ENCODE measurements around the gene SLC25A46. TPM values are rescaled to one million over a fixed set of nuclear protein-coding genes. Genes with fewer than 3 reads are reported as not detected.

Gene SLC25A46
- total RNA-seq, 1 experiment from 2014 or later, result 42.1 TPM

DNA sequence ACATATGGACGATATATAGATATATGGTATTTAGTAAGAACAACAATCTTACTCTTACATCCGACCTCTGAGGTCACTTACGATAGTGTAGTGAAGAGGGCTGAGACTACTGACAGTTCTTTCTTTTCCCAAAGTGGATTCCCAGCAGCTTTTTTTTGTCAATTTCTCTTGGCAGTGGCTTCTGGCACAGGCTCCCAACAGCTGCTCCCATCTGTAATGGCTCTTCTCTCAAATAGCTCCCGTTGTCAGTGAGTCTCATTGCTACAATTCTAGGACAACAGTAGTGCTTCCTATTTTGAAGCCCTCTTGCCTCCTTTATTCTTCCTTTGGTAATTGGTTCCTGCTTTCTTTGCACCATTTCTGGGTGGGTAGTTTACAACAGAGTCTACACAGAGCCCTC, 68.4 kb downstream of the SLC25A46 start:
- Histone ChIP-seq H3K79me2 (ENCODE audit: low read length) (no peaks in the 10 kb centered on the region), H3K4me2 (ENCODE audit: low read length) (no peak overlapping the region), H3K9me2 (replicated peaks; ENCODE audit: low read length) (no peaks in the 10 kb centered on the region), H3K4me3 (ENCODE audit: low read length) (no peak overlapping the region), H4K20me1 (ENCODE audit: low read length) (no peaks in the 10 kb centered on the region), H3K36me3 (ENCODE audit: low read depth, low read length) (no peaks in the 10 kb centered on the region), H3F3A (ENCODE audit: low read length, unreplicated experiment) (no peaks in the 10 kb centered on the region), H3K4me1 (ENCODE audit: insufficient read depth, low read length) (no peaks in the 10 kb centered on the region), H3K9ac (ENCODE audit: low read length) (no peak overlapping the region), H3K27me3 (ENCODE audit: low read length) (no peaks in the 10 kb centered on the region), H3K27ac (ENCODE audit: low read length) (no peak overlapping the region), H2AFZ (ENCODE audit: low read length) (0 out of 2 replicates have a peak overlapping the region, but pooled peaks have one; percentile 14), H3K9me3 (ENCODE audit: low read length) (peaks cover 16% of the 10 kb centered on the region)
- TF ChIP-seq EZH2phosphoT487 (IDR thresholded peaks at IDR 0.05; ENCODE audit: borderline replicate concordance, low read length) (no peak), EZH2 (IDR thresholded peaks at IDR 0.05; ENCODE audit: low read length, unreplicated experiment) (no peak)
- TF ChIP-seq, protein P1, sequence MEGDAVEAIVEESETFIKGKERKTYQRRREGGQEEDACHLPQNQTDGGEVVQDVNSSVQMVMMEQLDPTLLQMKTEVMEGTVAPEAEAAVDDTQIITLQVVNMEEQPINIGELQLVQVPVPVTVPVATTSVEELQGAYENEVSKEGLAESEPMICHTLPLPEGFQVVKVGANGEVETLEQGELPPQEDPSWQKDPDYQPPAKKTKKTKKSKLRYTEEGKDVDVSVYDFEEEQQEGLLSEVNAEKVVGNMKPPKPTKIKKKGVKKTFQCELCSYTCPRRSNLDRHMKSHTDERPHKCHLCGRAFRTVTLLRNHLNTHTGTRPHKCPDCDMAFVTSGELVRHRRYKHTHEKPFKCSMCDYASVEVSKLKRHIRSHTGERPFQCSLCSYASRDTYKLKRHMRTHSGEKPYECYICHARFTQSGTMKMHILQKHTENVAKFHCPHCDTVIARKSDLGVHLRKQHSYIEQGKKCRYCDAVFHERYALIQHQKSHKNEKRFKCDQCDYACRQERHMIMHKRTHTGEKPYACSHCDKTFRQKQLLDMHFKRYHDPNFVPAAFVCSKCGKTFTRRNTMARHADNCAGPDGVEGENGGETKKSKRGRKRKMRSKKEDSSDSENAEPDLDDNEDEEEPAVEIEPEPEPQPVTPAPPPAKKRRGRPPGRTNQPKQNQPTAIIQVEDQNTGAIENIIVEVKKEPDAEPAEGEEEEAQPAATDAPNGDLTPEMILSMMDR (conservative IDR thresholded peaks at IDR 0.05; ENCODE audit: low read depth, low read length), result no peak
- intact Hi-C loops (cut with micrococcal nuclease), result no loop called here
- DNase-seq, result no peak
- ATAC-seq, result no peak
- ChIA-PET CTCF (no interaction called here), POLR2A (ENCODE audit: unreplicated experiment) (no interaction called here)
- no TSS peak for BruUV-seq (replicated peaks)

DNA sequence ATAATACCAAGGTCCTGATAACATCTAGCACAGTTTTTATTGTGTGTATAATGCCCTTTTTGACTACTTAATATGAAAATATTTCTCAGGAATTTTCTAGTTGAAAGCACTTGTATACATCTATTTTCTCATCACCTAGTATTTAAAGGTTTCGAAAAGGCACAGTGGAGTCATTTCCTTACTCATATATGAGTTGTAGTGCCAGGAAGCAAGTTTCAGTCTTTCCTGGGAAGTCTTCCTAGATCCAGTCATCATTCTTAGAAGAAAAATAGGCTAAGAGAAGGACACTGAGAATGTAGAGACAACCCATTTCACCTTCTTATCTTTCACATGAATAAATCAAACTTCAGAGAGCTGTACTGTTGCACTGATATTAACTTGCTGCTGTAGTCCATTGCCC, 70.2 kb downstream of the SLC25A46 start:
- Histone ChIP-seq H3K36me3 (ENCODE audit: low read depth, low read length) (no peaks in the 10 kb centered on the region), H4K20me1 (ENCODE audit: low read length) (no peaks in the 10 kb centered on the region), H3K4me2 (ENCODE audit: low read length) (no peak overlapping the region), H2AFZ (ENCODE audit: low read length) (no peak overlapping the region), H3K4me1 (ENCODE audit: insufficient read depth, low read length) (no peaks in the 10 kb centered on the region), H3K4me3 (ENCODE audit: low read length) (no peak overlapping the region), H3K9me2 (replicated peaks; ENCODE audit: low read length) (no peaks in the 10 kb centered on the region), H3F3A (ENCODE audit: low read length, unreplicated experiment) (no peaks in the 10 kb centered on the region), H3K27me3 (ENCODE audit: low read length) (no peaks in the 10 kb centered on the region), H3K9ac (ENCODE audit: low read length) (no peak overlapping the region), H3K27ac (ENCODE audit: low read length) (no peak overlapping the region), H3K9me3 (ENCODE audit: low read length) (no peaks in the 10 kb centered on the region), H3K79me2 (ENCODE audit: low read length) (no peaks in the 10 kb centered on the region)
- peak; percentile 7 for DNase-seq
- CTCF ChIA-PET, result no interaction called here
- TF ChIP-seq EZH2 (IDR thresholded peaks at IDR 0.05; ENCODE audit: low read length, unreplicated experiment) (no peak), EZH2phosphoT487 (IDR thresholded peaks at IDR 0.05; ENCODE audit: borderline replicate concordance, low read length) (no peak)
- TF ChIP-seq, protein P1 (conservative IDR thresholded peaks at IDR 0.05; ENCODE audit: low read depth, low read length), result no peak
- POLR2A ChIA-PET (ENCODE audit: unreplicated experiment), result no interaction called here
- no TSS peak for BruUV-seq (replicated peaks)
- ATAC-seq, result no peak
- intact Hi-C loops (cut with micrococcal nuclease), result no loop called here

Other genes with a start within 250 kb of the SLC25A46 start
- 1.4 TPM in 1 of 2 replicates, not detected in the other for gene TMEM232, start 12.3 kb upstream of the SLC25A46 start, total RNA-seq (2014; rRNA removed)

Measured in PC-3 (cell line).